SK-N-SH (cell line): Measurements from ENCODE around the gene NYAP2.

Experiments
- EP300 ChIP-seq, 2 experiments: IDR thresholded peaks; 2 replicates each; pipeline versions ENCODE4 v1.4.0 to v1.6.1; 2012; ENCODE audit warnings: borderline replicate concordance in 1 of 2, low read depth in 1 of 2, low read length in 1 of 2
- EZH2phosphoT487 ChIP-seq: fragments of 200-600 bp; sonication (generic); IDR thresholded peaks from 2 replicates; pipeline ENCODE4 v1.6.1; 2017; ENCODE audit warnings: low read depth, mixed run types, mild to moderate bottlenecking, antibody characterized with exemption, moderate library complexity, borderline replicate concordance
- FOXJ3 ChIP-seq: sonication (generic); formaldehyde crosslinking; IDR thresholded peaks from 2 replicates; pipeline ENCODE4 v1.5.1; 2020; ENCODE audit warnings: mild to moderate bottlenecking, missing genetic modification reagents
- FOXM1 ChIP-seq: IDR thresholded peaks from 2 replicates; pipeline ENCODE4 v1.4.0; 2012; ENCODE audit warnings: low read depth, mild to moderate bottlenecking
- JUND ChIP-seq: IDR thresholded peaks from 2 replicates; pipeline ENCODE4 v1.4.0; 2012
- NRF1 ChIP-seq: IDR thresholded peaks from 2 replicates; pipeline ENCODE4 v1.6.1; 2012; ENCODE audit warnings: low read depth, mild to moderate bottlenecking, low read length
- RAD21 ChIP-seq: IDR thresholded peaks from 2 replicates; pipeline ENCODE4 v1.6.1; 2012; ENCODE audit warnings: mild to moderate bottlenecking, low read length
- RCOR1 ChIP-seq: fragments of 150-350 bp; IDR thresholded peaks from 2 replicates; pipeline ENCODE4 v1.6.1; 2017; ENCODE audit warnings: antibody characterized with exemption, low read length
- RXRA ChIP-seq: IDR thresholded peaks from 2 replicates; pipeline ENCODE4 v1.4.0; 2012; ENCODE audit warnings: low read depth, mild to moderate bottlenecking, borderline replicate concordance
- TAF1 ChIP-seq: IDR thresholded peaks from 2 replicates; pipeline ENCODE4 v1.6.1; 2012; ENCODE audit warnings: low read depth, mild to moderate bottlenecking, low read length, moderate library complexity, borderline replicate concordance
- TCF12 ChIP-seq: IDR thresholded peaks from 2 replicates; pipeline ENCODE4 v1.4.0; 2012
- TF ChIP-seq, protein P1 (sequence below): fragments of 200-600 bp; sonication (generic); IDR thresholded peaks from 2 replicates; pipeline ENCODE4 v1.6.1; 2017; ENCODE audit warnings: antibody characterized with exemption, mild to moderate bottlenecking, moderate library complexity
- TF ChIP-seq, protein P2 (sequence below): IDR thresholded peaks from 2 replicates; pipeline ENCODE4 v1.6.1; 2012; ENCODE audit warnings: mild to moderate bottlenecking, low read depth, low read length, moderate library complexity
- TF ChIP-seq, protein P3 (sequence below): fragments of 150-350 bp; IDR thresholded peaks from 2 replicates; pipeline ENCODE4 v1.6.1; 2017; ENCODE audit warnings: antibody characterized with exemption, low read length, low read depth, borderline replicate concordance

DNA sequence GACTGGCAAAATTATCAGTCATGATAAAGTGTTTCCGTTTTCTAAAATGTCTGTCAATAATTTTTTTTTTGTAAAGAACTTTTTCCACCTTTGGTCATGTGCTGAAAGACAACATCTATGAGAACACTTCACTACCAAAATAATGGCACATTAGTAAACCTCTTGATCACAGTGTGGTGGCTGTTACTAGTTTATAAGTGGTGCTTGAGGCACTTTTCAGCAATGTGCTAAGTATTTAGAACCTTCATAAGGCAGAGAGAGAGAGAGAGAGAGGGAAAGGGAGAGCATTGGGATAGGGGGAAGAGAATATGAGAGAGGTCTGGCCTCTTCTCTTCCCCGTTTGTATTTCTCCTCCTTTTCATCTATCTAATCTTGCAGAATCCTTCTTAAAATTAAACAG lies 1.1 kb upstream of the NYAP2 start:
- no peak for TF ChIP-seq RCOR1
- TF ChIP-seq, protein P1, sequence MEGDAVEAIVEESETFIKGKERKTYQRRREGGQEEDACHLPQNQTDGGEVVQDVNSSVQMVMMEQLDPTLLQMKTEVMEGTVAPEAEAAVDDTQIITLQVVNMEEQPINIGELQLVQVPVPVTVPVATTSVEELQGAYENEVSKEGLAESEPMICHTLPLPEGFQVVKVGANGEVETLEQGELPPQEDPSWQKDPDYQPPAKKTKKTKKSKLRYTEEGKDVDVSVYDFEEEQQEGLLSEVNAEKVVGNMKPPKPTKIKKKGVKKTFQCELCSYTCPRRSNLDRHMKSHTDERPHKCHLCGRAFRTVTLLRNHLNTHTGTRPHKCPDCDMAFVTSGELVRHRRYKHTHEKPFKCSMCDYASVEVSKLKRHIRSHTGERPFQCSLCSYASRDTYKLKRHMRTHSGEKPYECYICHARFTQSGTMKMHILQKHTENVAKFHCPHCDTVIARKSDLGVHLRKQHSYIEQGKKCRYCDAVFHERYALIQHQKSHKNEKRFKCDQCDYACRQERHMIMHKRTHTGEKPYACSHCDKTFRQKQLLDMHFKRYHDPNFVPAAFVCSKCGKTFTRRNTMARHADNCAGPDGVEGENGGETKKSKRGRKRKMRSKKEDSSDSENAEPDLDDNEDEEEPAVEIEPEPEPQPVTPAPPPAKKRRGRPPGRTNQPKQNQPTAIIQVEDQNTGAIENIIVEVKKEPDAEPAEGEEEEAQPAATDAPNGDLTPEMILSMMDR, result no peak
- TF ChIP-seq RXRA, result no peak
- TF ChIP-seq TAF1, result no peak
- TF ChIP-seq, protein P2, sequence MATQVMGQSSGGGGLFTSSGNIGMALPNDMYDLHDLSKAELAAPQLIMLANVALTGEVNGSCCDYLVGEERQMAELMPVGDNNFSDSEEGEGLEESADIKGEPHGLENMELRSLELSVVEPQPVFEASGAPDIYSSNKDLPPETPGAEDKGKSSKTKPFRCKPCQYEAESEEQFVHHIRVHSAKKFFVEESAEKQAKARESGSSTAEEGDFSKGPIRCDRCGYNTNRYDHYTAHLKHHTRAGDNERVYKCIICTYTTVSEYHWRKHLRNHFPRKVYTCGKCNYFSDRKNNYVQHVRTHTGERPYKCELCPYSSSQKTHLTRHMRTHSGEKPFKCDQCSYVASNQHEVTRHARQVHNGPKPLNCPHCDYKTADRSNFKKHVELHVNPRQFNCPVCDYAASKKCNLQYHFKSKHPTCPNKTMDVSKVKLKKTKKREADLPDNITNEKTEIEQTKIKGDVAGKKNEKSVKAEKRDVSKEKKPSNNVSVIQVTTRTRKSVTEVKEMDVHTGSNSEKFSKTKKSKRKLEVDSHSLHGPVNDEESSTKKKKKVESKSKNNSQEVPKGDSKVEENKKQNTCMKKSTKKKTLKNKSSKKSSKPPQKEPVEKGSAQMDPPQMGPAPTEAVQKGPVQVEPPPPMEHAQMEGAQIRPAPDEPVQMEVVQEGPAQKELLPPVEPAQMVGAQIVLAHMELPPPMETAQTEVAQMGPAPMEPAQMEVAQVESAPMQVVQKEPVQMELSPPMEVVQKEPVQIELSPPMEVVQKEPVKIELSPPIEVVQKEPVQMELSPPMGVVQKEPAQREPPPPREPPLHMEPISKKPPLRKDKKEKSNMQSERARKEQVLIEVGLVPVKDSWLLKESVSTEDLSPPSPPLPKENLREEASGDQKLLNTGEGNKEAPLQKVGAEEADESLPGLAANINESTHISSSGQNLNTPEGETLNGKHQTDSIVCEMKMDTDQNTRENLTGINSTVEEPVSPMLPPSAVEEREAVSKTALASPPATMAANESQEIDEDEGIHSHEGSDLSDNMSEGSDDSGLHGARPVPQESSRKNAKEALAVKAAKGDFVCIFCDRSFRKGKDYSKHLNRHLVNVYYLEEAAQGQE, result no peak
- no peak for TF ChIP-seq RAD21
- no peak for TF ChIP-seq FOXM1
- TF ChIP-seq, protein P3, sequence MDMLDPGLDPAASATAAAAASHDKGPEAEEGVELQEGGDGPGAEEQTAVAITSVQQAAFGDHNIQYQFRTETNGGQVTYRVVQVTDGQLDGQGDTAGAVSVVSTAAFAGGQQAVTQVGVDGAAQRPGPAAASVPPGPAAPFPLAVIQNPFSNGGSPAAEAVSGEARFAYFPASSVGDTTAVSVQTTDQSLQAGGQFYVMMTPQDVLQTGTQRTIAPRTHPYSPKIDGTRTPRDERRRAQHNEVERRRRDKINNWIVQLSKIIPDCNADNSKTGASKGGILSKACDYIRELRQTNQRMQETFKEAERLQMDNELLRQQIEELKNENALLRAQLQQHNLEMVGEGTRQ, result no peak
- TF ChIP-seq JUND, result no peak
- no peak for TF ChIP-seq TCF12
- no peak for TF ChIP-seq NRF1
- no peak for TF ChIP-seq EP300 (IDR thresholded peaks at IDR 0.05; ENCODE audit: borderline replicate concordance in 1 of 2, low read depth in 1 of 2, low read length in 1 of 2)
- no peak for TF ChIP-seq EZH2phosphoT487
- TF ChIP-seq FOXJ3, result no peak
